DMS79 (cell line): ENCODE measurements around the gene GP1BA.

Source experiments
- DNase-seq: peaks from one replicate; lab custom pipeline; 2025; lab: John Stamatoyannopoulos, UW

Gene GP1BA

GRCh38 chr17:4931963-4932362, at the start of gene GP1BA:
Gene GP1BA (plus strand): TSS chr17:4932277. CDS start chr17:4932605, 328 bp downstream.
- no peak for DNase-seq

GRCh38 chr17:4884489-4884888, 47.6 kb upstream of the GP1BA start:
- no peak for DNase-seq

GRCh38 chr17:4886830-4887229, 45.2 kb upstream of the GP1BA start:
- no peak for DNase-seq

GRCh38 chr17:4887581-4887980, 44.5 kb upstream of the GP1BA start:
- DNase-seq: no peak

- no peak for DNase-seq
These were observed 40.4 kb upstream of the GP1BA start for GRCh38 chr17:4891411-4892410.

GRCh38 chr17:4892499-4893221, 39.4 kb upstream of the GP1BA start:
- no peak for DNase-seq

GRCh38 chr17:4893272-4893671, 38.8 kb upstream of the GP1BA start:
- DNase-seq: no peak

GRCh38 chr17:4893721-4894560, 38.1 kb upstream of the GP1BA start:
- DNase-seq: no peak

- no peak for DNase-seq
These were observed 37.0 kb upstream of the GP1BA start for GRCh38 chr17:4895121-4895520.

GRCh38 chr17:4895657-4896331, 36.3 kb upstream of the GP1BA start:
- no peak for DNase-seq

GRCh38 chr17:4896332-4897197, 35.5 kb upstream of the GP1BA start:
- DNase-seq: no peak

GRCh38 chr17:4897198-4897687, 34.8 kb upstream of the GP1BA start:
- no peak for DNase-seq

- no peak for DNase-seq
These were observed 34.3 kb upstream of the GP1BA start for GRCh38 chr17:4897785-4898184.

- DNase-seq: no peak
These were observed 33.7 kb upstream of the GP1BA start for GRCh38 chr17:4898351-4898750.

- DNase-seq: no peak
These were observed 33.1 kb upstream of the GP1BA start for GRCh38 chr17:4898927-4899326.

GRCh38 chr17:4899341-4900230, 32.5 kb upstream of the GP1BA start, which contains the start of gene C17orf107:
Gene C17orf107 (plus strand): TSS chr17:4899536. CDS start chr17:4899763, 227 bp downstream.
- DNase-seq: no peak

GRCh38 chr17:4900231-4901107, 31.6 kb upstream of the GP1BA start:
- no peak for DNase-seq

- DNase-seq: no peak
These were observed 30.9 kb upstream of the GP1BA start for GRCh38 chr17:4901108-4901647.
